GM04504 (cell line): ENCODE measurements around the gene TLE7.

Source experiments
- DNase-seq: peaks from one replicate; pipeline ENCODE4 v3.0.0-alpha.2; 2012; ENCODE audit warnings: low read depth

Gene TLE7

DNA sequence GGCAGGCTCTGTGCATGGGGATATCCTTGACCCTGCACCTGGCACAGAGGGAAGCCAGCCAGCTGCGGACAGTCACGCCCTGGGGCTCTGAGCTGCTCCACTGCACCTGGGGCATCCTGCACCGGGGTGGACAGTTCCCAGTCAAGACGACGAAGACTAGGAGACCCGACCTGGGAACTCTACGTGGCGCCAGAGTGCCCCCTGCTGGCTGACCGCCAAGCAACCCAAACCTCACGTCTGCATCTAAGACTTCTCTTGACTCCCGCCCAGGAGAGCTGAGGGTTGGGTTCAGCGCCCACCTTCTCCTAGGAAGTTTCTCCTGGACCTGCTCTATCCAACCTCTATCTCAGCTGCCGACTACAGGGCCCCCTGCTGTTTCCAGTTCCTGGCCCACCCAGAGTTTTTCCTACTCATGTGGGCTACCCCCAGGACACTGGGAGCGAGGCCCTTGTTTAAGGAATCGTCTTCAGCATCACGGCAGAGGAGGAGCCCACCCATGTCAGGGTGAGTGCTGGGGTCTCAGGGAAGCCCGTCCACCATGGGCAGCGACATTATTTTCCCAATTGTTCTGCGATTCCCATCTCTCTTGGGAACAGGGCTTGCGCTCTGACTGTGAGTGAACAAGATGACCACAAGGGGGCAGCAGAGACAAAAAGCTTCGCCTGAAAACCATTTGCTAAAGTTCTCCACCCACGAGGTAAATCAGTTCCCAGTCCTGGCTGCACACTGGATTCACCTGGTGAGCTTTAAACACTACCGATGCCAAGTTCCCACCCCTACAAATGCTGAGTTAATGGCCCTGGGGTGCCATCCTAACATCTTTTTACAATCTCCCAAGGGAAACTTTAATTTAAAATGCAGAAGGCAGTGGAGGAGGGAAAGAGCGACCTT lies 29.3 kb downstream of the TLE7 start:
- peak; percentile 37 for DNase-seq

DNA sequence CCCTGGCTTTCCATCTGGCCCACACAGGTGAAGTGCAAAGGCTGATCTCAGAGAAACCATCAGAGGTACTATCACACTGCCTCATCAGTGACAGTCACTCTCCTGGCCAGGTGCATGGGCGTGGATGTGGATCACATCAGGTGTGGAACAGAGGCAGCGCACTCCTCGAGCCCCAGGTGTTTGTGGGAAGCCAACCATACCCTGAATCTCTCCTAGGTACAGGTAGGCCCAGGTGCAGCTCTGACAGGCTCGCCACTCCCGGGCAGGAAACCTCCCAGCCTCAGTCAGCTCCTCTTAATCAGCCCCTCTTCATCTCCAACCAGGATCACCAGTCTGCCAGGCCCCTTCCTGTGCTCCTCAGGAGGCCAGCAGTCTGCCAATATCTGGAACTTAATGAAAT lies 31.7 kb downstream of the TLE7 start:
- DNase-seq: no peak

- DNase-seq: no peak
Measured at GRCh38 chr16:71409011-71409775, 32.7 kb downstream of the TLE7 start.

DNA sequence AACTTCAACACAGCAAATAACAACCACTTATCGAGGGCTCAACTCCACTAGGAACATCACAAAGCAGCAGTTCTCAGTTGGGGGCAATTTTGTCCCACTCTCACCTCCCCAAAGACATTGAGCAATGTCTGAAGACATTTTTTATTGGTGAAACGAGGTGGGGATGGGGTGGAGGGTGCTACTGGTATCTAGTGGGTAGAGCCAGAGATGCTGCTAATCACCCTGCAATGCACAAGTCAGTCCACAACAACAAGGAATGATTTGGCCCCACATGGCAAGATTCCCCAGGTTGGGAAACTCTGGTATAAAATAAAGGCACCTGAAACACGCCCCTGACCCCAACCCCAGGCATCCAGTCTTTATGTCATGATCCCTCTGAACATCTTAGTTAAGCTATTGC lies 33.3 kb downstream of the TLE7 start:
- no peak for DNase-seq

DNA sequence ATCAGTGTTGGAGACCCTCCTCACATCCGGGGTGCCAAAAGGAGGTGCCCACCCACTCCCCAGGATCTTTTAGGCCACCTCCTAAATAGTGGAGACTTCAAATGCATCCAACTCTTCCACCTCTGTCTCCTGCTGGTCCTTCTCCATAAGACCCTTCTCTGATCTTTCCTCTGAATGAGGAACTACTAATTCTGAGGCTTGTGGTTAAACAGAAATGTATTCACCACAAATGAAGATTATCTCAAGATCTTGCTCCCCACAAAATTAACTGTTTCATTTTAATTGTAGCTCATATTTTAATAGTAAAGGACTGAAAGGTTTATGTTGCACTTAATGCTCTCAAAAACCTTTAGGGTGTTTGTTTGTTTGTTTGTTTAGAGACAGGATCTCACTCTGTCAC lies 34.1 kb downstream of the TLE7 start:
- no peak for DNase-seq

GRCh38 chr16:71406724-71407123 lies 35.1 kb downstream of the TLE7 start:
- no peak for DNase-seq

DNA sequence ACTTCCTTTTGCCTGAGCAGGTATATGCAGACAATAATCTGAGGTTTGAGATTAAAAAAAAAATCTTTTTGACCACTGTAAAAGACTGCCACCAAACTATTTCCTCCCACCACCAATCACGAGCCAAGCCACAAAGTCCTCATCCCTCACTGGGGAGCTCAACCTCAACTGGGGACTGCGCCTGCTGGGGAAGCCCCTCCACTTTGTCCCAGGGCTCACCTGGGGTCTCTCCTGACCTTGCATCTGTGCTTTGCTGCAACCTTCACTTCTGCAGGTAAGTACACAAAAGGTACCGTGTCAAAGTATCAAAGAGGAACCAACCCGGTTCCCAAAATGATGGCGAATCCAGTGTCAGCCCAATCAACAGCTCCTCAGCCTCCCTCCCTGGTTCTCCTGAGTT lies 35.5 kb downstream of the TLE7 start:
- DNase-seq: no peak

- no peak for DNase-seq
Measured at GRCh38 chr16:71404364-71404763, 37.5 kb downstream of the TLE7 start.

- no peak for DNase-seq
Measured at GRCh38 chr16:71402674-71403073, 39.2 kb downstream of the TLE7 start.

- DNase-seq: no peak
Measured at GRCh38 chr16:71402007-71402406, 39.8 kb downstream of the TLE7 start.

- DNase-seq: no peak
Measured at GRCh38 chr16:71399801-71400563, 41.9 kb downstream of the TLE7 start.

- no peak for DNase-seq
Measured at GRCh38 chr16:71396594-71396993, 45.3 kb downstream of the TLE7 start.

GRCh38 chr16:71389330-71389729 lies 52.5 kb downstream of the TLE7 start:
- DNase-seq: no peak

- DNase-seq: no peak
Measured at GRCh38 chr16:71387045-71387871, 54.6 kb downstream of the TLE7 start.

GRCh38 chr16:71384073-71384724 lies 57.7 kb downstream of the TLE7 start:
- DNase-seq: no peak

- DNase-seq: no peak
Measured at GRCh38 chr16:71383054-71383773, 58.6 kb downstream of the TLE7 start.

DNA sequence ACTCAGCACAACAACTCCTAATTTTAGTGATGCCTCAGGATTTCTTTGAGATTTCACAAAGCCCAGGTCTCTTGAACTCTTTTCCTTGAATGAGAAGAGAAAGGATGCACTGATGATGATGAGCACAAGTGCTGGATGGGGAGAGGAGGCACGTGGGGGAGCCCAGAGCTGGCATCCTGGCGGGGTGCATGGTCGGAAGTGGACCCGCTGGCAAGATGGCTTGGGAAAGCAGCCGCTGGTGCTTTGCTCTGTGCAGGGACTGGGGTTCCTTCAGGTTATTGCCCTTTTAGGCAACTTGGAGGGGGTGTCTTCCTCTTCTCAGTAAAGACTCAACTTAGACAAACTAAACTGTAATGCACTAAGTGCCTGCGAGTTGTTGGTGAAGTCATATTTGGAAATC lies 61.0 kb downstream of the TLE7 start:
- no peak for DNase-seq
